Activated naive CD4-positive, alpha-beta T cell treated with anti-CD3 and anti-CD28 coated beads, Interleukin-2, amount 50 U/mL, for 72 hours (primary cell): Measurements from ENCODE around the gene GRM5. TPM values are rescaled to one million over a fixed set of nuclear protein-coding genes. Genes with fewer than 3 reads are reported as not detected.
A peak's percentile ranks its signal among the peaks of the same experiment; 100 is the strongest.
"Not testable (repeated sequence)": the region's sequence is repeated elsewhere in the genome, so short reads cannot be mapped to it uniquely, and the experiment has no call there.

Experiments
- ATAC-seq, 2 donors: fragments of 150-1000 bp; cut with Tn5 transposase; 2 replicates each; pipeline ENCODE4 v1.10.0; 2021; ENCODE audit warnings: mild to moderate bottlenecking in 2 of 2, moderate library complexity in 2 of 2
- DNase-seq, 2 donors: peaks; one replicate each; pipeline ENCODE4 v3.0.0; 2021 to 2022; ENCODE audit warnings: low spot score in 2 of 2
- H3K27ac Mint-ChIP-seq, 2 donors: one replicate each; pipeline ENCODE4 v1.8.0; 2022; ENCODE audit warnings: mild to moderate bottlenecking in 2 of 2, mixed read lengths in 2 of 2
- H3K36me3 Mint-ChIP-seq, 2 donors: one replicate each; pipeline ENCODE4 v1.8.0; 2022; ENCODE audit warnings: mixed read lengths in 2 of 2
- H3K9me3 Mint-ChIP-seq, 2 donors: one replicate each; pipeline ENCODE4 v1.8.0; 2022; ENCODE audit warnings: mixed read lengths in 2 of 2
- total RNA-seq, 2 donors: library from RNA; stranded (reverse); gene quantifications; one replicate each; pipeline ENCODE4 v1.2.3, GENCODE V29; 2022

GRM5 gene
- not detected for total RNA-seq

DNA sequence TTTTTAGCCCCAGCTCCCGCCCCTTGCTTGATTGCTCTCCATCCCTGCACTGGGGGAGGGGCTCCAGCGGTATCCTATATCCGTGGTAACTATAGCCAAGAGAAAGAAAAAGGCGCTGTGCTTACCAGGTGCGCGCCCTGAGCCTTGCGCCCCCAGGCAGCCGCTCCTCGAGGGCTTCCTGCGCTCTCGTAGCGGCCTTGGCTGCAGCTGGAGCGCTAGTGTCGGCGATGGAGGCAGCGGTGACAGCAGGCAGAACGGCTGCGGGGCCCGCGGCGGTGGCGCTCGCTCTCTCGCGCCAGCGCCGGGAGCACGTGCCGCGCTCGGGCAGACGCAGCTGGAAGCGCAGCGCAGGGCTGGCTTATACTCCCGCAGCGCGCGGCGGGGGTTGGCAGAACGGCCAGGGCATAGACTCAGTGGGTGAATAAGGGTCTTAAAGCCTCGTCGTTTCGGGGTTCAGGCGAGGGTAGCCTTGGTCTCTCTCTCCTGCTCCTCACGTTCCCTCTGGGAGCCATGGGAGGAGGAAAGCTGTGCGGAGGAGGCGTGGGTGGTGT, at the start of gene GRM5:
Gene GRM5, minus strand, starts transcription at position 332 of the 551 bp plus-strand sequence. CDS start 18,110 bp downstream, outside the sequence.
- DNase-seq, H3K27ac Mint-ChIP-seq, H3K36me3 Mint-ChIP-seq, H3K9me3 Mint-ChIP-seq: not testable (repeated sequence)
- ATAC-seq = peak in 1 of 2 donors; percentile 32

DNA sequence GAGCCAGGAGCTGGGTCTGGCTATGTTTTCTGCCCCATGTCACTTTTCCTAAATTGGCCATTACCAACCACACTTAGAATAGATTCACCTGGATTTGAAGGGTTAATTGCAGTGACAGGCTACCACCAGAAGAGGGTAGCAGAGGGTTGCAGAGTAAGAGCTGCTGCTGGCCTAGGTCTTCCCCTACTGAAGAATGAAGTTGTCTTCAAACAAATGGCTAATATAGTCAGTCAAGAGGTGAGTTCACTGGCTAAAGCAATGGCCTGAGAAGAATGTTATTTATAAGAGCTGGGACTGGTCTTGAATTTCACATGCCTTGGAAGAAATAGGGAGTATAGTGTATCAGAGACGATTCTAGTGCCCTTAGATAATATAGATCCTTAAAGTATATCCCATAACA, 32.2 kb upstream of the GRM5 start:
- peak; percentile 13 to 57 for ATAC-seq
- not testable (repeated sequence) for H3K9me3 Mint-ChIP-seq, DNase-seq

DNA sequence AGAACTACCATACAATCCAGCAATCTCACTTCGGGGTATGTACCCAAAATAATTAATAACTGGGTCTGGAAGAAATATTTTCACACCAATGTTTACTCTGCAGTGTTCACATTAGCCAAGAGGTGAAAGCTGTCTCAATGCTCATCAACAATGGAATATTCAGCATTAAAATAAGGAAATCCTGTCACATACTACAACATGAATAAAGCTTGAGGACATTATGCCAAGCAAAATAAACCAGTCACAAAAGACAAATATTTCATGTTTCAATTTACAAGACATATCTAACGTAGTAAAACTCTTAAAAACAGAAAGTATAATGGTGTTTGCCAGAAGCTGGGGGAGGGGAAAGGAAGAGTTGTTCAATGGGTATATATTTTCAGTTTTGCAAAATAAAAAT, 28.0 kb upstream of the GRM5 start:
- H3K36me3 Mint-ChIP-seq = peaks cover 7 to 11% of the 10 kb centered on the region in 2 donors
- H3K27ac Mint-ChIP-seq, DNase-seq, ATAC-seq: not testable (repeated sequence)
- peaks cover 9 to 11% of the 10 kb centered on the region in 2 donors for H3K9me3 Mint-ChIP-seq

More for the DNA sequence above, 32.2 kb upstream of the GRM5 start:
- H3K27ac Mint-ChIP-seq, H3K36me3 Mint-ChIP-seq: not testable (repeated sequence)

DNA sequence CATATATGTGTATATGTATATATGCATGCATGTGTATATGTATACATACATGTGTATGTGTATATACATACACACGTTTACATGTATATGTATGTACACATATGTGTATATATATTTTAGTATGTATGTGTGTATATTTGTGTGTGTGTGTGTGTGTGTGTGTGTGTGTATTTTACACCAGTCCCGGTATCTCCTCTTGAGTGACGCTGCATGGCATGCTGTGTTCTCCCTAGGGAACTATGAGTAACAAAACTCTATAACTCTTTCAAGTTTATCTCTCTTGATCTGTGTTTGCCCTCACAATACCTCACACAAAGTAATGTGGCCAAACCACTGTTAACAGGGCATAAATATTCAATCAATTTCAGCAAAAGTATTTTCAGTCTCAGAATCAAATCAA, 19.2 kb upstream of the GRM5 start:
- ATAC-seq, H3K36me3 Mint-ChIP-seq, DNase-seq, H3K9me3 Mint-ChIP-seq, H3K27ac Mint-ChIP-seq: not testable (repeated sequence)

DNA sequence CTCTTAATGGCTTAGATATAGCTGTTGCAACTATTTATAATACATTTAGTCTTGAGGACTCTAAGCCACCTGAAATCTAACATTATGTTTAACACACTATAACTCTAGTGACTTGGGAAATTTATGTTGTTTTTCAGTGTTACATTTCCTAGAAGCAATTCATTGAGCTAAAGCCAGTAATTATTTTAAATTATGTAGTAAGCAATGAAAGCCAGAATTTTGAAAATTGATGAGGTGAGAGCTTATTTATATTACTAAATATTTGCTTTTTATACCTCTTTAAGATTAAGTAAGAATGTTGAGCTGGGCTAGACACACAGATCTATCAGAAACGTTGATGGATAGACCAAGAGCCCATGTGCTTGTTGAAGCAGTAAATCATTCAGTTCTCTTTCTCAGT, 5.1 kb upstream of the GRM5 start:
- ATAC-seq, DNase-seq, H3K27ac Mint-ChIP-seq, H3K36me3 Mint-ChIP-seq, H3K9me3 Mint-ChIP-seq: not testable (repeated sequence)

DNA sequence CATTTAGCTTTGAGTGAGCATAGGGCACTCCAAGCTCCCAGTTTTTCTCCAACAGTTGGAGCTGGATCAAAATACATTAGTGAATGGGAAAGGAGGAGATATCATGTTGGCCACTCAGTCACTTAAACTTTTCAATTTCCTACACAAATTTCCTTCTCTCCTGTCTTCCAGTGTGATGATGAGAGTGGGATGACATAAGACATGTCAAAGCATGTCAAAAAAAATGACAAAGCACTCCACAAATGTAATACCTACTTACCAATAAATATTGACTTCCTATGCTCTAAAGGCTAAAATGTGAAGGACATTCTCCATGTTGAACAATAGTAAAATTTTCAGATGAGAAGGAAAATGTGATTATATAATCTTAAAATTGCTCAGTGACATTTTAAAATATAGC, 1.5 kb upstream of the GRM5 start:
- Mint-ChIP-seq H3K36me3 (no peaks in the 10 kb centered on the region), H3K27ac (no peak overlapping the region), H3K9me3 (no peaks in the 10 kb centered on the region)
- ATAC-seq = no peak
- DNase-seq = no peak

DNA sequence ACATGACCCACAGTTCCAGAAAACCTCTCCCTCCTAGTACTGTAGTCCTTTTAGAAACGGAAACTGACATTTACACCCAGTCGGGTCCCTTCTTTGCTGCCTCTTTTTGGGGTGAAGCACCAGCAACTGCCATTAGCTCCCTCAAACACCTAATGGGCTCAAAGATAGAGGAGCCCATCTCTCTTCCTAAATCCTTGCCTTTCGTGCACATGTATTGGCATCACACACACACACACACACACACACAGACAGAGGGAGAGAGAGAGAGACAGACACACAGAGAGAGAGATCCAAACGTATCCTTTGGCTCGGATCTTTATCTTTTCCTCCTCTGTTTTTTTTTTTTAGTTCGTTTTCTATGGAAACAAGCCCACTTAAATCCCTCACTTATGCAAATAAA, 716 bp downstream of the GRM5 start:
- H3K9me3 Mint-ChIP-seq = no peaks in the 10 kb centered on the region
- no peaks in the 10 kb centered on the region for H3K36me3 Mint-ChIP-seq
- ATAC-seq (no peak), DNase-seq (no peak)
- H3K27ac Mint-ChIP-seq = no peak overlapping the region

DNA sequence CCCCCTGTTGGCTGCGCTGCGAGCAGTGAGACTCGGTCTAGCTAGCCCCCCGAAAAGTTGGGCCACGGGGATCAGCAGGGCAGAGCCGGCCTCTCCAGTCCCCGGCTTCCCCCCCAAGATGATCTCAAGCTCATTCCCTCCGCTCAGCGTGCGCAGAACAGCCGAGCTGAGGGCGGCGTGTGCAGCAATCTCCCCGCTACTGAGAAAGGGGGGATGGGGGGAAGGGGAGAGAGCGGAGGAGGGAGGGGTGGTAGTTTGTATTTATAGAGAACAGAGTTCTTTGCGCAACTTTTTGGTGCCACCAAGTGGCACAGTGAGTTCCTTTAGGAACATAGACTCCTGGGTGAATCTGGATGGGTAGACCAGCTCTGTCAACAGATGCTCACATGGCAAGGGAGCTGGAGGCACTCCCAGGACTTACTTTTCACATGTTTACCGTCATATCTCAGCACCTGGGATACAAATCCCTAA, 2.3 kb downstream of the GRM5 start:
- not testable (repeated sequence) for H3K9me3 Mint-ChIP-seq, H3K27ac Mint-ChIP-seq, ATAC-seq, DNase-seq, H3K36me3 Mint-ChIP-seq

DNA sequence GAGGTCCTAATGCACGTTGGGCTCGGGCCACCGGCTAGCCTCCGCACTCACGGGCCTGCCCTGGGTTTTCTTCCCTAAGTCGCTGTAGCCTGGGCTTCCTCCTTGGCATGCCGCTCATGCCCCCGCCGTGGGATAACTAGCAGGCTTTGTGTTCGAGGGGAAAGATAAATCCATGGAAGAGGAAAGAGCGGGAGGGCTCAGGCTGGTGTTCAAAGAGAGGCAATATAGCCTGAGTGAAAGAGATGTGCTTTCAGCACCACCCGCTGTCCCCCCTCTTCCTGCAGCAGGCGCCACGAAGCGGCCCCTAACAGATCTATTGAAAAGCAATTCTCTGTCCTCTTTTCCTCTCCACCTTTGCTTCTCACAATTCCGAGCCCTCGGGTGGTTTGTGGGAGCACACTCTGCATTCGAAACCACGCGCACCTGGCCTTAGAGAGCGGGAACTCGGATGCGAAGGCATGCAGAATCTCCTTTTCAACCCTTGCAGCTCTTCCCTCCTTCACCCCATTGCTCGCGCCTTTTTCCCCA, 2.9 kb downstream of the GRM5 start:
- ATAC-seq = peak in 1 of 2 donors; percentile 38
- DNase-seq, H3K36me3 Mint-ChIP-seq, H3K27ac Mint-ChIP-seq, H3K9me3 Mint-ChIP-seq: not testable (repeated sequence)

DNA sequence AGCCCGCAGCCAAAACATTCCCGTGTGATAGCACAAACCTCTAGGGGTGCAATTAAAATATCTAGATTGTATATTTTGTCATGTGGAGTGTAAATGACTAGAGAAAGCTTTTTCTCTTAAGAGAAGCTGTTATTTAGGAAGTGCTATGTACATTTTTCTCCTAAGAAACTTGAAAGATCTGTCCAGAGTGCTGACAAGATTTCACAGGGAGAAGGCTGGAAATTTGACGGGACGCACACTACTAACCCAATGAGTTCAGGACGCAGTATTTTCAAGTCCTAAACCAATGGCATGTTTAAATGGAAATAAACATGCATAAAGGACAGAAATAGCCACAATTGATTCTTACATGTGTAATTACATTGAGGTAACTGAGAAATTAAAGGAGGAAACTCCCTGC, 3.9 kb downstream of the GRM5 start:
- ATAC-seq, H3K36me3 Mint-ChIP-seq, H3K27ac Mint-ChIP-seq, H3K9me3 Mint-ChIP-seq, DNase-seq: not testable (repeated sequence)

DNA sequence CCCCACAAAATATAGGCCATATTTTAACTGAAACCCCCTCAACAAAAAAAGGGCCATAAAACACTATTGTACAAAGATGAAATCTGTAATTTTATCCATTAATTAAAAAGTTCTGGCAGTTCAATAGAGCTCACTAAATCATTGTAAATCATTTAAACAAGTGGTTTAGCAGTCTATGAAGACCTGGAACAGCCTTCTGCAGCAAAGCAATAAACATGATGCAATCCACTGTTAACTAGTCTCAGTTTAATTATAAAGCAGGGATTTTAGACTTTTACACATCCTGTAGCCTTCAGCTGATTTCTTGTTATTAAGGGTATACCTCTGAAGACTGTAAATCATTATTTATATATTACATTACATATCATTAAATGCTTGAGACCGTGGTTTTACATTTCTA, 8.4 kb downstream of the GRM5 start:
- H3K9me3 Mint-ChIP-seq, H3K27ac Mint-ChIP-seq, ATAC-seq, DNase-seq, H3K36me3 Mint-ChIP-seq: not testable (repeated sequence)

DNA sequence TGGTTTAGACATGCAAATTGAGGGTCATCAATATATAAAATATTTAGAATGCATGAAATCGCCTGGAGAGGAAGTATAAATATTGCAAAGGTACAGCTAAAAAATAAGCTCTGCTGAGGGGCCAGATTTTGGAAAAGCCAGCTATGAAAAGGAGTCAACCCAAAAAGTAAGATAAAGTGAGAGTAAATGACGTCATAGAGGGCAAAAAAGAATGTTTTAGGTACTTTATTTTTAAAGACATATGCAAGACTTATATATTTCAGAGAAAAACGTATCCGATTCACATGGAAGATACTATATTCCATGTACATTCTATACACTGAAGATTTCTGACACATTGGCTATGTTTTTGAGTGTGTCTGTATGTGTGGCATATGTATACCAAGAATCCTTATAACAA, 13.6 kb downstream of the GRM5 start:
- Mint-ChIP-seq H3K36me3 (no peaks in the 10 kb centered on the region), H3K9me3 (peaks cover 0 to 4% of the 10 kb centered on the region in 2 donors), H3K27ac (no peak overlapping the region)
- DNase-seq (no peak), ATAC-seq (no peak)

DNA sequence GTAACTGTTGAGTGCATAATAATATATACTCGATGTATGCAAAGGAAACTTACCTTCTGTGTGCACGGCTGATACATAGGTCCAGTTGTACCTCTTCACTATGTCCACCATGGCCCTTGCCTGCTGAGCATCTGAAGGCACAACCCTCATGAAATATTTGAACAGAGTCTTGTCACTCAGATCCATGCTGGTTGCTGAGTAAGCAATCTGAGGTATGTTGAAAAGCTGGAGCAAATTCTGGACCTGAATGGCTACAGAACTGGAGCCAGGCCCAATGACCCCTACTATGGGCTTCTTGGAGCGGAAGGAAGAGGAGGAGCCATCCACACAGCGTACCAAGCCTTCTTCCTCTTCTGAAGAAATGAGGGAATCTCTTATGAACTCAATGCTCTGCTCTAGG, 18.6 kb downstream of the GRM5 start:
- DNase-seq, H3K9me3 Mint-ChIP-seq, H3K27ac Mint-ChIP-seq, H3K36me3 Mint-ChIP-seq, ATAC-seq: not testable (repeated sequence)

DNA sequence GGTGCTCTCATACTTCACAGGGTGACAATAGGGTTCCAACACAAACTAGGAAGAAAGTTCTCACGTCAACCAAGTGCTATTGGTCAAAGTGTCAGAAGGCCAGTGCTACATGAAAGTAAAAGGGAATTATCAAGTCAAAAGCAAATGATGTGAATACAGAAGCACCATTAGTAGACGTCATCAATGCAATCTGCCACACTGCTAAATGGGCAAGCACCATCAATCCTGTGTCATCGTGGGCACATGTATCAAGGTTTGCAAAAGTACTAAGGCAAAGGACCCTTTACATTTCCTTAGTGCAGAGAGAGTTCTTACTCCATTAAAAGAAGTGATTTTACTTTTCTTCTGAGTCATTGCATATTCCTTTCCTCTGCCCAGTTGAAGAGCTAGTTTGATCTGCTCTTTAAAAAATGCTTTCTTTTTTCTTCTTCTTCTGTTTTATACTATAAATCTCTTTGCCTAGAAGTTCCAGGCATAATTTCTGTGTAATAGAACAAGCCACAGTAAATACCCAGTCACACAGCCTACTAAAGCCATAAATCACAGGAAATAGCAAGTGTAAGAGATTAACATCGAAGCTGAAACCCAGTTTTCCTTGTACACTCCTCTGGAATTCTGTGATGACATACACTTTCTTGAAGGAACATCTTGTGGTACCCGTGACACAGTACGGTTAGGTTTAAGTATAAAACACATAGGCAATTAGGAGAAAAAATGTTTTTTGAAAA, 21.8 kb downstream of the GRM5 start:
- H3K9me3 Mint-ChIP-seq, H3K36me3 Mint-ChIP-seq, DNase-seq, H3K27ac Mint-ChIP-seq, ATAC-seq: not testable (repeated sequence)

DNA sequence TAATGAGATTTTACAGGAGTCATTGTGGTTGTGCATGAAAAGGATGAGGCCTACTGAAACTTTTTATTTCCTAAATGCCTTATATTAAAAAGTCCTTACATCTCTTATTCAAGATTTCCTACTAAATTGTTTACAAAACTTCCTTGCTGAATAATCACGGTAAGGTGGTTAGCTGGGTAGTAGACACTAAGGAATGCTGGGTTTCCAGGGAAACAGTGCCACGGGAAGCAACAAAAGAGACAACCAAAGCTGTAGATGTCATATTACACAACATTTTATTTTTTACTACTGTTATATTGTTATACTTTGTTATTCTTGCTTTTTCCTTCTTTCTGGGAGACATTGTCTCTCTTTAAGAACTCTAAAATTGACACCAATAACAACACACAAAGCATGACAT, 36.1 kb downstream of the GRM5 start:
- not testable (repeated sequence) for H3K9me3 Mint-ChIP-seq, DNase-seq, H3K36me3 Mint-ChIP-seq, ATAC-seq, H3K27ac Mint-ChIP-seq

DNA sequence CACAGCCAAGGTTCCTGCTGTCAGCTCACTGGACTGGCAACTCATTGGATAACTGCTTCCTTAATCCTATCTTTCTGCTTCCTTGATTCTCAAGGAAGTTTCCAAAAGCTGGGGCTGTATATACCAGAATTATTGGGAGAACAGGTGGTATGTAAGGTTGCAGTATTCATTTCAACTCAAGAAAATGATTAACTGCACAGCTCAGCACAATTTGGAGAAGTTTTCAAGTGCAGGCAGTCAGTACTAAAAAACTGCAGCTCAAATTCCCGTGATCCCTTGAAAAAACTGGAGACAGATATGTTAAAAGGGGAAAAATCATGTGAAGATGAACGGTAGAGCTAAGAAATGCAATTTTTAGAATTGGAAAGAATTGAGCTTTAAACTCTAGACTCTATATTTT, 44.4 kb downstream of the GRM5 start:
- no peaks in the 10 kb centered on the region for H3K36me3 Mint-ChIP-seq
- DNase-seq (no peak), ATAC-seq (no peak)
- no peak overlapping the region for H3K27ac Mint-ChIP-seq
- no peaks in the 10 kb centered on the region for H3K9me3 Mint-ChIP-seq

DNA sequence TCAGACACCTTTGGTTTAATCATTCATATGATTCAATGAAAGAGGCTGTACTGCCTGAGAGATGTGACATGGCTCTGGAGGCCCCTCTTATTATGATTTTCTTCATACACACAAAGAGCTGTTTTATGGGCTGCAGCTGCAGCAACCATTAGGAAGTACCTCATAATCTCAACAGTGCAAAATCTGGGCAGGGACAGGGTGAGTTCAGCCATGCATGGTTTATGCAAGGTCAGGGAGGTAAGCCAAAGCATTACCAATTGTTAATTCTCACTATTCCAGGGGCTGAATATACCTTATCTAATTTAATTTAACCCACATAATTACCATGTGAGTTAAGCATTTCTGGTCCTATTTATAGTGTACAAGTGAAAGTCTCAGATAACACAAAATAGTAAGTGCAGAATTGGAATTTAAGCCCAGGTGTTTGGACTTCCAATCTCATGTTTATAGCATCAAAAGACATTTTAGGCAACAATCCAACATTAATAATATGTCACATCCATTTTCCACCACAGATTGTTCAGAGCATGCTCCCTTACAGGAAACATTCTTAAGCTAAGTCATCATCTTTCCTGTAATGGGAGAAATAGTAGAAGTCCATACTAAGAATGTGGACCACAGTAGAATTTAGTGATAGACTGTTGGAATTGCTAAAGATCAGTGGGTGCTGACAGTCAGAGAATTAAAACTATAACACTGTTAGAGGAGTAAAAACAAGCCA, 45.8 kb downstream of the GRM5 start:
- not testable (repeated sequence) for ATAC-seq, H3K9me3 Mint-ChIP-seq, H3K27ac Mint-ChIP-seq, DNase-seq, H3K36me3 Mint-ChIP-seq
